WTC11 (cell line): Measurements from ENCODE around the gene CRY2. TPM values are rescaled to one million over a fixed set of nuclear protein-coding genes. Genes with fewer than 3 reads are reported as not detected.

ENCODE experiments used
- ATAC-seq: fragments of 200-7000 bp; cut with Tn5 transposase; 2 replicates; pipeline ENCODE4 v1.10.0; 2021; ENCODE audit warnings: mild to moderate bottlenecking, moderate library complexity
- CTCF ChIA-PET: fragments of 300-600 bp; sonication (Branson Sonifier 250); formaldehyde crosslinking; loops from one replicate; lab custom pipeline; 2021; ENCODE audit warnings: antibody characterized with exemption; lab: Charles Lee
- POLR2A ChIA-PET: fragments of 350-600 bp; sonication (Branson Sonifier 250); formaldehyde crosslinking; loops from one replicate; lab custom pipeline; 2021; ENCODE audit warnings: antibody characterized with exemption; lab: Charles Lee
- DNase-seq: peaks from one replicate; pipeline ENCODE4 v3.0.0; 2021; ENCODE audit warnings: low spot score
- H3K27ac Mint-ChIP-seq: 2 replicates; pipeline ENCODE4 v1.8.0; 2021; ENCODE audit warnings: mixed read lengths
- H3K27me3 Mint-ChIP-seq: 2 replicates; pipeline ENCODE4 v1.8.0; 2021; ENCODE audit warnings: low read depth, mild to moderate bottlenecking, moderate library complexity, mixed read lengths
- H3K36me3 Mint-ChIP-seq: 2 replicates; pipeline ENCODE4 v1.8.0; 2021; ENCODE audit warnings: mixed read lengths
- H3K4me1 Mint-ChIP-seq: 2 replicates; pipeline ENCODE4 v1.8.0; 2022; ENCODE audit warnings: mixed read lengths
- H3K4me3 Mint-ChIP-seq: 2 replicates; pipeline ENCODE4 v1.8.0; 2021; ENCODE audit warnings: mild to moderate bottlenecking, moderate library complexity, mixed read lengths
- H3K9me3 Mint-ChIP-seq: 2 replicates; pipeline ENCODE4 v1.8.0; 2021; ENCODE audit warnings: mixed read lengths
- AFF4 ChIP-seq: sonication (generic); formaldehyde crosslinking; IDR thresholded peaks from 2 replicates; pipeline ENCODE4 v1.8.1; 2023; ENCODE audit warnings: mild to moderate bottlenecking, missing genetic modification reagents, borderline replicate concordance
- ATF1 ChIP-seq: sonication (generic); formaldehyde crosslinking; IDR thresholded peaks from 2 replicates; pipeline ENCODE4 v1.8.1; 2023; ENCODE audit warnings: mild to moderate bottlenecking, moderate library complexity, missing genetic modification reagents
- CTCF ChIP-seq: fragments of 200-600 bp; IDR thresholded peaks from 2 replicates; pipeline ENCODE4 v1.8.0; 2022; ENCODE audit warnings: antibody characterized with exemption
- ELF4 ChIP-seq: sonication (generic); formaldehyde crosslinking; IDR thresholded peaks from 2 replicates; pipeline ENCODE4 v1.8.1; 2022; ENCODE audit warnings: low read depth, mild to moderate bottlenecking, moderate library complexity, missing genetic modification reagents
- GABPB1 ChIP-seq: sonication (generic); formaldehyde crosslinking; IDR thresholded peaks from 2 replicates; pipeline ENCODE4 v1.8.1; 2023; ENCODE audit warnings: mild to moderate bottlenecking, missing genetic modification reagents
- GRHL2 ChIP-seq: fragments of 250-450 bp; sonication (Bioruptor Pico); IDR thresholded peaks from 2 replicates; pipeline ENCODE4 v1.8.0; 2022; ENCODE audit warnings: mild to moderate bottlenecking, moderate library complexity; ENCODE audit not compliant: insufficient replicate concordance, severe bottlenecking
- JAZF1 ChIP-seq: fragments of 250-450 bp; sonication (Bioruptor Pico); IDR thresholded peaks from 2 replicates; pipeline ENCODE4 v1.9.0; 2021; ENCODE audit warnings: moderate library complexity, mild to moderate bottlenecking, inconsistent platforms
- MAX ChIP-seq: sonication (generic); formaldehyde crosslinking; IDR thresholded peaks from 2 replicates; pipeline ENCODE4 v1.8.0; 2022; ENCODE audit warnings: mild to moderate bottlenecking, missing genetic modification reagents
- NFATC4 ChIP-seq: fragments of 250-450 bp; sonication (Bioruptor Pico); IDR thresholded peaks from 2 replicates; pipeline ENCODE4 v1.9.0; 2021; ENCODE audit warnings: mild to moderate bottlenecking
- NR2C2 ChIP-seq: sonication (generic); formaldehyde crosslinking; IDR thresholded peaks from 2 replicates; pipeline ENCODE4 v1.8.0; 2022; ENCODE audit warnings: mild to moderate bottlenecking, missing genetic modification reagents
- PRRX2 ChIP-seq: fragments of 250-450 bp; sonication (Bioruptor Pico); IDR thresholded peaks from 2 replicates; pipeline ENCODE4 v1.8.0; 2021; ENCODE audit warnings: mild to moderate bottlenecking
- SP1 ChIP-seq: sonication (generic); formaldehyde crosslinking; conservative IDR thresholded peaks from 2 replicates; pipeline ENCODE4 v1.8.1; 2022; ENCODE audit warnings: missing genetic modification reagents
- TEAD4 ChIP-seq: sonication (generic); formaldehyde crosslinking; IDR thresholded peaks from 2 replicates; pipeline ENCODE4 v1.8.0; 2022; ENCODE audit warnings: mild to moderate bottlenecking, missing genetic modification reagents
- ZMAT4 ChIP-seq: fragments of 250-450 bp; sonication (Bioruptor Pico); IDR thresholded peaks from 2 replicates; pipeline ENCODE4 v1.9.0; 2021; ENCODE audit warnings: mild to moderate bottlenecking
- ZSCAN18 ChIP-seq: fragments of 250-450 bp; sonication (Bioruptor Pico); IDR thresholded peaks from 2 replicates; pipeline ENCODE4 v2.1.2; 2022; ENCODE audit warnings: mild to moderate bottlenecking, moderate library complexity
- total RNA-seq: library from RNA; stranded (reverse); gene quantifications from 3 replicates; pipeline ENCODE4 v1.2.3, GENCODE V29; 2021

Gene CRY2
- total RNA-seq, 1 experiment from 2014 or later, result 18.3 TPM

GRCh38 chr11:45843158-45843924 lies 3.9 kb upstream of the CRY2 start:
- Mint-ChIP-seq H3K27ac (no peak overlapping the region), H3K4me3 (no peak overlapping the region), H3K36me3 (no peaks in the 10 kb centered on the region), H3K4me1 (peaks cover 7% of the 10 kb centered on the region), H3K9me3 (peaks cover 8% of the 10 kb centered on the region; the same call in 1 of the 2 replicates), H3K27me3 (peaks cover 36% of the 10 kb centered on the region)
- no peak for TF ChIP-seq ATF1 (CRISPR knock-in tag)
- peak; percentile 92 for TF ChIP-seq CTCF
- TF ChIP-seq GABPB1 (CRISPR knock-in tag), result peak; percentile 32; the same call in 1 of the 2 replicates
- peak; percentile 48; the same call in 1 of the 2 replicates for TF ChIP-seq SP1 (CRISPR knock-in tag)
- CTCF ChIA-PET, result interaction anchor here (0.6 to 2.4 kb wide), 12 partner anchors 9 to 849 kb away, joined by 3 to 15 read pairs (median 4); no protein-coding TSS in a partner anchor
- DNase-seq, result peak; percentile 91
- POLR2A ChIA-PET, result no interaction called here
- ATAC-seq, result peak; percentile 29

- ATAC-seq (no peak), DNase-seq (no peak)
- H3K4me1 Mint-ChIP-seq, result peaks cover 11% of the 10 kb centered on the region
- no peak overlapping the region for H3K27ac Mint-ChIP-seq
- ChIA-PET POLR2A (no interaction called here), CTCF (interaction anchor here (0.7 to 1.2 kb wide), 4 partner anchors 27 to 665 kb away, joined by 3 to 4 read pairs (median 3); no protein-coding TSS in a partner anchor)
- peaks cover 8% of the 10 kb centered on the region; the same call in 1 of the 2 replicates for H3K9me3 Mint-ChIP-seq
- TF ChIP-seq NFATC4 (no peak), NR2C2 (CRISPR knock-in tag) (no peak), ELF4 (CRISPR knock-in tag) (no peak), PRRX2 (no peak), ZMAT4 (no peak), AFF4 (CRISPR knock-in tag) (no peak), MAX (CRISPR knock-in tag) (no peak), GABPB1 (CRISPR knock-in tag) (no peak), GRHL2 (CRISPR knock-in tag) (no peak), TEAD4 (CRISPR knock-in tag) (no peak), JAZF1 (CRISPR knock-in tag) (no peak), ZSCAN18 (CRISPR knock-in tag) (no peak)
- TF ChIP-seq, all 79 proteins: peak for 0
- peaks cover 33% of the 10 kb centered on the region for H3K27me3 Mint-ChIP-seq
- no peak overlapping the region for H3K4me3 Mint-ChIP-seq
- no peaks in the 10 kb centered on the region for H3K36me3 Mint-ChIP-seq
Observed at GRCh38 chr11:45844822-45845578, 2.3 kb upstream of the CRY2 start.
